ENCODE measurements around the gene C3orf52.

C3orf52 gene

GRCh38 chr3:112117841-112118571, 31.8 kb downstream of the C3orf52 start:
- H3K4me3 ChIP-seq (ENCODE audit: low read length) = no peak overlapping the region
- no peak for DNase-seq (ENCODE audit: low read depth)

DNA sequence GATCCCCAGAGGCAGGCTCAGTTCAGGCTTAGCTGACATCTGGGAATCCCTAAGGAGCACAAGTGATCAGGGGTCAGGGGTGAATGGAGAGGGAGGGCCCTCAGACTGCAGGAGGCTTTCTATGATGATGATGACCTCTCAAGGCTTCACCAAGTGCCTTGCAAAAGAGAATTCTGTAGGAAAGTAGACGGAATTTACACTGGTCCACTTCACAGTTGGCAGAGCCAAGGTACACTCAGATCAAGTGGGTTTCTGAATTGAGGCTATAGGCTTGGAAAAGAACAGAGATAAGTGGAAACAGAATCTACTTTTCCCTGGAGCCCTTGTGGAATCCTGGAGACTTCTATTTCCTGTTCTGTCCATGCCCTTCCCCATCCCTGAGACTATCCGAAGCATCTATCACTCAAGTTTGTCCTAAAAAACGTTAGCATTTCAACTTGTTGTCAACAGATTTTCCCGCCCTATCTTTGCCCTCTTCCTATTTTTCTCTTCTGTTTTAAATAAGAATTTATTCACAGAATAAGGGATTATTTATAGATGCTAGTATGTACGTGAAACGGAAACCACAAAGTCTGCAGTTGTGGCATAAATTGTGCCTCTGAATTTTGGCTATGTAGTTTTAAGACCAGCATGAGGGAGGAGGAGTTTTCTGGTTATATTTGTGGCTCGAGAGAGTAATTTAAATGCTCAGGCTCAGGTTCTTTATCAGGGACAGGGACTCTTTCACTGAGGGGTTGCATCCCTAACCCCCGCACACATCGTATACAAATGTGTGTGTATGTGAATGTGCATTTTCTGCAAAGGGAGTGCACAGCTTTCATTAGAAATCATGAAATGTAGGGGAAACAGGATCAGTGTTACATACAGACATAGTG, 34.0 kb downstream of the C3orf52 start:
- TF ChIP-seq CTCF (conservative IDR thresholded peaks at IDR 0.05; ENCODE audit: low read length) = no peak
- no peak overlapping the region for H3K4me3 ChIP-seq (ENCODE audit: low read length)
- no peak for DNase-seq (ENCODE audit: low read depth)

More at GRCh38 chr3:112117841-112118571, 31.8 kb downstream of the C3orf52 start:
- no peak for TF ChIP-seq CTCF (conservative IDR thresholded peaks at IDR 0.05; ENCODE audit: low read length)

DNA sequence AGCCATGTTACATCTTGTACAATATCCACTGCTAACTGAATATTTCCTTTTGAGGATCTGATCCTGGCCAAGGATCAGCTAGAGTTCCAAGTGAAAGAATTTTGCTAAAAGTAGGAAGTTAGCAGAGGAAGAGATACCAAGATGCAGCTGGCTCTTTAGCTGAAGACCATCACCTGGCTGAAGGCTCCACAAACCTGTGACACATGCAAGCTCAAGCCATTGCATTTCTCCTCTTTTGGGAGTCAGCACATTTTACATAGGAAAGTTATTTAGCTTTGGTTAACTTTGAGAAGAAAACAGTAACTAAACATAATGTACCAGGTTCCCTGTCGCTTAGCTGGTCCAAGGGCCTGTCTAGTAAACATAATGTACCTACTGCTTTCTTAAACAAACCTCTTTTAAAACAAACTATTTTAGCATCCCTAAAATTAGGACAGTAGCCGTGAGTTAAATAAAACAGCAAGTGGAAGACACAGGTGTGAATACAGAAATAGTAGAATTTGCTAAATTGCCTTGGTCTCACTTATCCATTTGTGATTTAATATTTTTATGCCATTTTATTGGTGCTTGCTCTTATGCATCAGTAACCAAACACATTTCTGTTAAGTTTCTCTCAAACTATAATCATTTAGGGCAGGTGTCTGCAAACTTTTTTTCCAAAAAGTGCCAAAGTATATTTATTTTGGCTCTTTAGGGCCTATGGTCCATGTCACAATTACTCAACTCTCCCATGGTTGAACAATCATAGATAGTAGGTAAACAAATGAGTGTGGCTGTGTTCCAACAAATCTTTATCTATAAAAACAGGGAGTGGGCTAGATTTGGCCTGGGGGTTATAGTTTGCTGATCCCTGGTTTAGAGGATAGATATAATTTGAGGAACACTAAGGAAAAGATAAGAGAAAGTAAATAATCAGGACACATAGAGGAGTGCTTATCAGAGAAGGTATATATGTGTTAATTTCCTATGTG, 35.7 kb downstream of the C3orf52 start:
- no peak overlapping the region for H3K4me3 ChIP-seq (ENCODE audit: low read length)
- DNase-seq (ENCODE audit: low read depth) = no peak
- TF ChIP-seq CTCF (conservative IDR thresholded peaks at IDR 0.05; ENCODE audit: low read length) = no peak

DNA sequence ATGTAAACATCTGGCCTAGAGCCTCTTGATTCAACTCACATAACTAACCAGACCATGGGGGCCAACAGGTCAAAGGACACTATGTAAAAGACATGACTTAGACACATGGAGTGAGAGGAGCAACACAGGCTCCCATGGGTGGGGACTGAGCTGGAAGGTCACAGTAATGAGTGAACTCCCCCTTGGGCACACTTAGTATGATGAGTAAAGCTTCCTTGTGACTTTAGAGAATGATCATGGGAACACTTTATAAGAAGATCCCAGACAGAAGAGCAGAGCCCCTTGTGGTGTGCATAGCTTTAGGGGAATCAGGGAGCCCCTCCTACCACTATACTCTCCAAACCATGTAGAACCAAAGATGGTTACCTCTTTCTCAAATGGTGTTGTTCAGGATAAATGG, 36.7 kb downstream of the C3orf52 start:
- DNase-seq (ENCODE audit: low read depth) = no peak
- no peak overlapping the region for H3K4me3 ChIP-seq (ENCODE audit: low read length)
- TF ChIP-seq CTCF (conservative IDR thresholded peaks at IDR 0.05; ENCODE audit: low read length) = no peak

GRCh38 chr3:112123548-112123947, 37.4 kb downstream of the C3orf52 start:
- no peak for TF ChIP-seq CTCF (conservative IDR thresholded peaks at IDR 0.05; ENCODE audit: low read length)
- DNase-seq (ENCODE audit: low read depth) = no peak
- no peak overlapping the region for H3K4me3 ChIP-seq (ENCODE audit: low read length)

DNA sequence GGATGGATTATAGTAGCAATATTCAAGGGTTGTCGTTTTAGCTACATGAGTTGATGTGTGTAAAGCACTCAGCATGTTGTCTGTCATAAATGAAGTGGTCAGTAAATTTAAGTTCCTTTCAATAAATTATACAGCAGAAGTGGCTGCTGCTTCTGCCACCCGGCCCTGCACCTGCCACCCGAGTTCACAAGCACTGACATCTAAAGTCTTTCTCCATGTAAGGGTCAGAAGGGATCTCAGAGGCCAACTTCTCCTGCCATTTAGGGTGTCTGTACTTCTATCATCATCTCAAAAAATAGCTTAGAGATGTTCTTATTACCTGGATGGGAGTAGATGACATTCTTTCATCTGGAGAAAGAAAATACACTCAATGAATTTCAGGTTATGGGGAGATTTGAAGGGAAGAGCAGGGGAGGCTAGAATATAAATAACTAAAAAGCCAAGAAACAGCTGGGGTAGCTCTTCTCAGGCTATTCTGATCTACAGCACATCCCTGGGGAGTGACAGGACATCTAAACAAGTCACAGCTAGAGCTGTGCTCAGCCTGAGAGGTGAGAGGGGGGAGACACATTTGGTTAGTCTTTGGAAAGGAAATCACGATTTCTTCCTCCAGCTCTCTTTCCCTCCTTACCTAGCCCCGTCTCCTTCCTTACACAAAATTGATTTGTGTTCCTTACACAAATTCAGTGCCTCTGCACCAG, 38.9 kb downstream of the C3orf52 start:
- no peak for TF ChIP-seq CTCF (conservative IDR thresholded peaks at IDR 0.05; ENCODE audit: low read length)
- no peak overlapping the region for H3K4me3 ChIP-seq (ENCODE audit: low read length)

More for the DNA sequence above, 38.9 kb downstream of the C3orf52 start:
- DNase-seq (ENCODE audit: low read depth) = no peak
